ENCODE data around the gene DHDDS. TPM values are rescaled to one million over a fixed set of nuclear protein-coding genes. Genes with fewer than 3 reads are reported as not detected.

DHDDS gene
- total RNA-seq, 1 donor from 2014 or later, result 56.2 TPM

DNA sequence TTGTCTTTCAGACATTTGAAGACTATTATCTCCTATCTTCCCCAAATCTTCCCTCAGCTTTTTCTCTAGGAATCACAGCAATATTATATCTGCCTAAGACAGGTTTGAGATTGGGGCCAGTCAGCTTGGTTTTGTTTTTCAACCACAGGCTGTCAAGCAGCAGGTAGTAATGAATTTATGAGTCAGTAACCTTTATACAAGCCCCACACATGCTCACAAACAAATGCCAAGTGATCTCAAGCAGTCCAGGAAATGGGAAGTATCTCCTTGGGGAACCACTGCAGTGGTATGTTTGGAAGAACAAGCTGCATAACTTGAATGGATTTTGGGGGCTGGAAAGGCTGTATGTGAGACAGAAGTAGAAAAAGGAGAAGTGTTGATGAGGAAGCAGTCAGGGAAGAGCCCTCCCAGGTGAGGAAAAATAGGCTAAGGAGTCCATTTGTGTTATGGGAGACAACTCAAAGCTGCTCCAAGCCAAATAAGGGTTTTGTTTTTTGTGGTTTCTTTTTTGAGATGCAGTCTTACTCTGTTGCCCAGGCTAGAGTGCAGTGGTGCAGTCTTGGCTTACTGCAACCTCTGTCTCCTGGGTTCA lies 2.1 kb downstream of the DHDDS start:
- Mint-ChIP-seq H3K4me3 (ENCODE audit: low read depth) (peak overlapping the region; percentile 30), H3K27ac (peak overlapping the region; percentile 50), H3K36me3 (ENCODE audit: low read depth) (peaks cover 23% of the 10 kb centered on the region), H3K9me3 (no peaks in the 10 kb centered on the region), H3K27me3 (ENCODE audit: low read depth) (peaks cover 5% of the 10 kb centered on the region), H3K4me1 (ENCODE audit: low read depth) (peaks cover 14% of the 10 kb centered on the region)
- DNase-seq (ENCODE audit: low spot score), result no peak
- intact Hi-C loops (cut with micrococcal nuclease), result no loop called here

DNA sequence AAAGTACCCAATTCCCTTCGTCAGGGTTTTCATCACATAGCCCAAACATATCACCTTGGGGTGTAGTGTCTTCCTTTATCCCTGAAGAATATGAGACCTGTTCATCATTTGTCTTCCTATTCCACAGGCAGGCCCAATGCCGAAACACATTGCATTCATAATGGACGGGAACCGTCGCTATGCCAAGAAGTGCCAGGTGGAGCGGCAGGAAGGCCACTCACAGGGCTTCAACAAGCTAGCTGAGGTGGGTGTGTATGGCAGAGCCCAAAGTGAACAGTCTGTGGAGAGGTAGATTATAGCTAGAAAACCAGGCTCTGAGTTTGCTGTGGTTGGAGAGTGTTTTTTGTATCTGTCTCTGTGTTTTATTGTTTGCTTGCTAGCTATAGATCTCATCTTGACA lies 5.9 kb downstream of the DHDDS start:
- no peak for DNase-seq (ENCODE audit: low spot score)
- intact Hi-C loops (cut with micrococcal nuclease), result no loop called here
- peaks cover 53% of the 10 kb centered on the region for H3K36me3 Mint-ChIP-seq (ENCODE audit: low read depth)
- no peaks in the 10 kb centered on the region for H3K9me3 Mint-ChIP-seq
- H3K27ac Mint-ChIP-seq, result no peak overlapping the region
- peaks cover 9% of the 10 kb centered on the region for H3K4me1 Mint-ChIP-seq (ENCODE audit: low read depth)
- no peaks in the 10 kb centered on the region for H3K27me3 Mint-ChIP-seq (ENCODE audit: low read depth)
- H3K4me3 Mint-ChIP-seq (ENCODE audit: low read depth), result no peak overlapping the region

- Mint-ChIP-seq H3K4me1 (ENCODE audit: low read depth) (no peaks in the 10 kb centered on the region), H3K4me3 (ENCODE audit: low read depth) (no peak overlapping the region), H3K27ac (no peak overlapping the region), H3K27me3 (ENCODE audit: low read depth) (no peaks in the 10 kb centered on the region), H3K36me3 (ENCODE audit: low read depth) (peaks cover 66% of the 10 kb centered on the region), H3K9me3 (no peaks in the 10 kb centered on the region)
- intact Hi-C loops (cut with micrococcal nuclease), result no loop called here
- DNase-seq (ENCODE audit: low spot score), result no peak
Observed at GRCh38 chr1:26440259-26440658, 8.1 kb downstream of the DHDDS start.

DNA sequence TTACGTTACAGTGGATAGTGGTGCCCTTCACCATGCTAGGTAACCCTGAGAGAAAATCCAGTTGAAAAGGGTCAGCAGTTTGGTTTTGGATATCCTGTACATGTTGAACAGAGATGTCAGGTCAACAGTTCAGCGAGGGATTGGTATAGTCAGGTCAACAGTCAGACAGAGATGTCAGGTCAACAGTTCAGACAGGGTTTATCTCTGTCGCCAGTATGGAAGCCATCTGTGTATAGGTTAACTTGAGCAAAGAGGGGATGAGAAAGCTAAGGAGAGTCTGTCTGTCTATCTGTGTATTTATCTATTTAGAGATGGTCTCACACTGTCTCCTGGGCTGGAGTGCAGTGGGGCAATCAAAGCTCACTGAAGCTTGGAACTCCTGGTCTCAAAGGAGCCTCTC lies 17.7 kb downstream of the DHDDS start:
- Mint-ChIP-seq H3K4me3 (ENCODE audit: low read depth) (no peak overlapping the region), H3K9me3 (no peaks in the 10 kb centered on the region), H3K27me3 (ENCODE audit: low read depth) (no peaks in the 10 kb centered on the region), H3K4me1 (ENCODE audit: low read depth) (no peaks in the 10 kb centered on the region), H3K27ac (no peak overlapping the region), H3K36me3 (ENCODE audit: low read depth) (peaks cover 66% of the 10 kb centered on the region)
- no peak for DNase-seq (ENCODE audit: low spot score)
- intact Hi-C loops (cut with micrococcal nuclease), result no loop called here

DNA sequence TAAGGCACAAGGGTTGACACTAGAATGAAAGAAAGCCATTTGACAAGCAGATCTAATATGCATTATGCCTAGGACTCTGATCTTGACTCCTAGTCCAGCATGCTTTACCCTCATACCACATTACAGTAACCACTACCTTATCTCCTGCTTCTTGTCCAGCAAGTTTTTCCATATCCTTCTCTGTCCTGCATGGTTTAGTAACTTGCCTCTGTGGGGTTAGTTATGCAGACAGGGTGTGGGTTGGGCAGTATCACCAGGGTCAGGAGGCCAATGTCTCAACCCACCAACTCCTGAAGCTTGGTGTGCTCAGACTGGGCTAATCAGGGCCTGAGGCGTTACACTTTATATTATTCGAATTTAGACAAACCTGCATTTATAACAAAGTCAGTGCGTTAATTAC lies 18.8 kb downstream of the DHDDS start:
- Mint-ChIP-seq H3K4me1 (ENCODE audit: low read depth) (no peaks in the 10 kb centered on the region), H3K4me3 (ENCODE audit: low read depth) (no peak overlapping the region), H3K9me3 (no peaks in the 10 kb centered on the region), H3K27me3 (ENCODE audit: low read depth) (no peaks in the 10 kb centered on the region), H3K27ac (no peak overlapping the region), H3K36me3 (ENCODE audit: low read depth) (peaks cover 68% of the 10 kb centered on the region)
- DNase-seq (ENCODE audit: low spot score), result no peak
- intact Hi-C loops (cut with micrococcal nuclease), result no loop called here

- peaks cover 60% of the 10 kb centered on the region for H3K36me3 Mint-ChIP-seq (ENCODE audit: low read depth)
- H3K4me1 Mint-ChIP-seq (ENCODE audit: low read depth), result no peaks in the 10 kb centered on the region
- DNase-seq (ENCODE audit: low spot score), result no peak
- H3K4me3 Mint-ChIP-seq (ENCODE audit: low read depth), result no peak overlapping the region
- no peaks in the 10 kb centered on the region for H3K9me3 Mint-ChIP-seq
- H3K27me3 Mint-ChIP-seq (ENCODE audit: low read depth), result no peaks in the 10 kb centered on the region
- intact Hi-C loops (cut with micrococcal nuclease), result no loop called here
- no peak overlapping the region for H3K27ac Mint-ChIP-seq
Observed at GRCh38 chr1:26452459-26453183, 20.5 kb downstream of the DHDDS start.

- Mint-ChIP-seq H3K9me3 (no peaks in the 10 kb centered on the region), H3K4me1 (ENCODE audit: low read depth) (peaks cover 1% of the 10 kb centered on the region), H3K4me3 (ENCODE audit: low read depth) (no peak overlapping the region), H3K36me3 (ENCODE audit: low read depth) (peaks cover 55% of the 10 kb centered on the region), H3K27me3 (ENCODE audit: low read depth) (no peaks in the 10 kb centered on the region), H3K27ac (no peak overlapping the region)
- intact Hi-C loops (cut with micrococcal nuclease), result no loop called here
- no peak for DNase-seq (ENCODE audit: low spot score)
Observed at GRCh38 chr1:26459148-26459547, 27.0 kb downstream of the DHDDS start.

- Mint-ChIP-seq H3K4me1 (ENCODE audit: low read depth) (peaks cover 1% of the 10 kb centered on the region), H3K9me3 (no peaks in the 10 kb centered on the region), H3K27me3 (ENCODE audit: low read depth) (no peaks in the 10 kb centered on the region), H3K4me3 (ENCODE audit: low read depth) (no peak overlapping the region), H3K27ac (no peak overlapping the region), H3K36me3 (ENCODE audit: low read depth) (peaks cover 54% of the 10 kb centered on the region)
- DNase-seq (ENCODE audit: low spot score), result no peak
- intact Hi-C loops (cut with micrococcal nuclease), result no loop called here
Observed at GRCh38 chr1:26459573-26460031, 27.5 kb downstream of the DHDDS start.

DNA sequence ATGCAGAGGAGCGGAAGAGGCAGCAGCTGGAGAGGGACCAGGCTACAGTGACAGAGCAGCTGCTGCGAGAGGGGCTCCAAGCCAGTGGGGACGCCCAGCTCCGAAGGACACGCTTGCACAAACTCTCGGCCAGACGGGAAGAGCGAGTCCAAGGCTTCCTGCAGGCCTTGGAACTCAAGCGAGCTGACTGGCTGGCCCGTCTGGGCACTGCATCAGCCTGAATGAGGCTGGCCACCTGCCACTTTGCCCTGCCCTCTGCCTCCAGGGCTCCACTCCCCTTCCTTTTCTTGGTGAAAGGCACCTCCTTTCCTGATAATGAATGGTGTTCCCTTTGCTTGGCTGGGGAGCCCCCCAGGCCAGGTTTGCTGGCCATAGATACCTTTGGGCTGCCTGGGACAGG lies 36.8 kb downstream of the DHDDS start:
- intact Hi-C loops (cut with micrococcal nuclease), result no loop called here
- no peaks in the 10 kb centered on the region for H3K9me3 Mint-ChIP-seq
- H3K36me3 Mint-ChIP-seq (ENCODE audit: low read depth), result peaks cover 60% of the 10 kb centered on the region
- no peaks in the 10 kb centered on the region for H3K27me3 Mint-ChIP-seq (ENCODE audit: low read depth)
- H3K4me1 Mint-ChIP-seq (ENCODE audit: low read depth), result peaks cover 28% of the 10 kb centered on the region
- no peak overlapping the region for H3K27ac Mint-ChIP-seq
- DNase-seq (ENCODE audit: low spot score), result no peak
- H3K4me3 Mint-ChIP-seq (ENCODE audit: low read depth), result no peak overlapping the region

DNA sequence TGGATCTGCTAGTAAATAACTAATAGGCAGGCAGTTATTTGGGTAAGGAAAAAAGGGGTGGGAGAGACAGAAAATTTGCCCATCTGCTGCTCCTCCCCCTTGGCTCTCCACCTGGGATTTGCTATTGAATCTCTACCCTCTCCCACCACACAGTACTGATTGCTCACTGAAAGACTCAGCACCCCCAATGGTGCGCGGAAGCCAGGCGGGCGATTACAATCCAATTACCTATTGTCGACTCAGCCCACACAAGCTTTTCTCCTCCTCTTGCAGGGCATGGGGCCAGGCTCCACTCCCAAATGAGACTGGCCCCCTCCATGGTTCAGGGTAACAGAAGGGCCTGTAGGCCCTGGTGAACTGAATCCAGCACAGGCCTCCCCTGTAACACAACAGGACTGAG lies 37.4 kb downstream of the DHDDS start:
- Mint-ChIP-seq H3K27me3 (ENCODE audit: low read depth) (no peaks in the 10 kb centered on the region), H3K4me1 (ENCODE audit: low read depth) (peaks cover 34% of the 10 kb centered on the region), H3K27ac (no peak overlapping the region), H3K36me3 (ENCODE audit: low read depth) (peaks cover 66% of the 10 kb centered on the region), H3K9me3 (no peaks in the 10 kb centered on the region), H3K4me3 (ENCODE audit: low read depth) (no peak overlapping the region)
- intact Hi-C loops (cut with micrococcal nuclease), result no loop called here
- no peak for DNase-seq (ENCODE audit: low spot score)

DNA sequence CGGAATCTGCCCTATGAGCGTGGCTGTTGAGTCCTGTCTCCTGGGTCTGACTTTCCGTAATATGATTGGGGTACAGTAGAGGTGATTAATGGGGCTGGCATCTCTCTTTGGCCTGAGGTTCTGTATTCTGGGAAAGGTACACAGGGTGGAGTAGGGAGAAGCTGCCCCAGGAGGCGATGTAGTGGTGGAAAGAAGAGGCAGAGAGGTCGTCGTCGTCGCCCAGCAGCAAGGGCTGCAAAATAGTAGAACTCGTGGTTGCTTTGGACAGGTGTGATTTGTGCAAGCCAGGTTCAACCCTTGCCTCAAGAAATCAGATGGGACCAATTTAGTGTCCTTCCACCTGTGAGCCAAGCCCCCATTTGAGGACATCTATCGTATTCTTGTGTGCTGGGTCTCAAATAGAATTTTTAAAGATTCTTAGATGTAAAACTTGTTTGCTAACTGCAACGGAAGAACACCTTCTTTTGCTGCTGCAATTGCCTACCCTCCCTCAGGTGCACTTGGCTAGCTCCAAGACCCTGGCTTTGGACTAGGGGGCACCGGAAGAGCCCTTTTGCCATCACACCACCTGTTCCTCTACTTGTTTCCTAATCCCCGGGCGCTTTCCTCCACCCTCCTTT lies 38.9 kb downstream of the DHDDS start:
- peak overlapping the region; percentile 68 for H3K27ac Mint-ChIP-seq
- peaks cover 65% of the 10 kb centered on the region for H3K36me3 Mint-ChIP-seq (ENCODE audit: low read depth)
- no peaks in the 10 kb centered on the region for H3K9me3 Mint-ChIP-seq
- H3K4me1 Mint-ChIP-seq (ENCODE audit: low read depth), result peaks cover 40% of the 10 kb centered on the region
- intact Hi-C loops (cut with micrococcal nuclease), result loop anchor here (5.0 kb wide), 2 partner anchors 194 to 226 kb away; partner anchors contain the start of gene ARID1A
- H3K4me3 Mint-ChIP-seq (ENCODE audit: low read depth), result peak overlapping the region; percentile 91
- DNase-seq (ENCODE audit: low spot score), result no peak
- no peaks in the 10 kb centered on the region for H3K27me3 Mint-ChIP-seq (ENCODE audit: low read depth)

DNA sequence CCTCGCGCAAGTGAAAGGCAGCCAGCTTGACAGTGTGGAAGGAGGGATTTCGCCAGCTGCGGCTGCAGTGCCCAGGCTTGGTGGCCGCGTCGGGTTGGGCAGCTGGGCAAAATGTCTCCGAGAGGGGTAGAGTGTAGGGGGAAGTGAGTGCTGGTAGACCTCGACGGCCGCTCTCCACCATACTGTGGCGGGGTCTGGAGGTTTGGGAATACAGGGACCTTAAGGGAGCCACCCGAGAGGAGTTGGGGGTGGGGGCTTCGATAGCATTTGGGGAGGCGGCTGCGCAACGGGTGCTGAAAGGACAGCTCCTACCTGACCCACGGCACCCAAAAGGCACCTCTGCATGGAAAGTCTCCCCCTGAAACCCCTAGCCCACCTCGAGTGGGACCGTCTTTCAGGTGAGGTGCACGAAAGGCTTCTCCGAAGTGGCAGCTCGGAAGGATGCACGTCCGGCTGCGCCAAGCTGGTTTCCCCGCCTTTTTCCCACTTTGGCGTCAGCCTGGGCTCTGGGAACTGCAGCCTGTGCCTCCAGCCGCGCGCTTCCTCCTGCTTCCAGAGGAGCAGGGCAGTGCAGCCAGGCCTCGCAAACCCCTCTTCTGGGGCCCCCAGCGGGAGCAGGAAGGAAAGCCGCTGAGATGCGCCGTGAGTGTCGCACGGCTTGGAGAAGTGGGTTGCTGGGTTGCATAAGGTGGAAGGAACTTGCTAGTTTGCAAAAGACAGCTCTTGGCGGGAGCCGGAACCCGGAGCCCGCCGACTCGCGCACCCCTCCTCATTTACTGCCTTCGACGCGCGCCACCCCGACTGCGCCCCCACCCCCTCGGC lies 39.6 kb downstream of the DHDDS start:
- Mint-ChIP-seq H3K27ac (peak overlapping the region; percentile 98), H3K4me3 (ENCODE audit: low read depth) (peak overlapping the region; percentile 91), H3K4me1 (ENCODE audit: low read depth) (peaks cover 47% of the 10 kb centered on the region), H3K36me3 (ENCODE audit: low read depth) (peaks cover 66% of the 10 kb centered on the region), H3K9me3 (no peaks in the 10 kb centered on the region), H3K27me3 (ENCODE audit: low read depth) (no peaks in the 10 kb centered on the region)
- intact Hi-C loops (cut with micrococcal nuclease), result loop anchor here (1.0 to 5.0 kb wide), 5 partner anchors 29 to 226 kb away; partner anchors contain the start of gene ARID1A
- DNase-seq (ENCODE audit: low spot score), result peak; percentile 48
